ENCODE data around the gene IQGAP2. TPM values are rescaled to one million over a fixed set of nuclear protein-coding genes. Genes with fewer than 3 reads are reported as not detected.

Gene IQGAP2
- total RNA-seq, 6 donors from 2014 or later = 24.3 to 57.6 (median 28.9) TPM

DNA sequence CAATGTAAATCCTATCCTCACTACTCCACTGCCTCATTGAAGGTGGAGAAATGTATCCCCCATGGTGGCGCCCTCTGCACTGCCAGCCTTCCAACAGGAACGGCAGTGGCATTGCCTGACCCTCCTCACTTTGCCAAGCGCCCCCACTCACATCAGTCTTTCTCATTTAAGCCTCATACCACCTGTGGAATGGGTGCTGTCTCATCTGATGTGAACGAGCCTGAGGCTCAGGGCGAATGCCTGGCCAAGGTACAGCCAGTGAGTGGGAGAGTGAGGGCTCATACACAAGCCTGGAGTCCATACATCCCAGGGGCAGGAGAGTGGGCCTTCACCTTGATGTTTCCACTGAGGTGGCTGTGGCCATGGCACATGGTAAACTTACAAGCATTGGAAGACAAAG lies 209.9 kb downstream of the IQGAP2 start:
- Histone ChIP-seq H3K4me3 (no peak overlapping the region), H3K36me3 (no peaks in the 10 kb centered on the region), H3K27ac (no peak overlapping the region), H3K27me3 (no peaks in the 10 kb centered on the region), H3K4me1 (no peaks in the 10 kb centered on the region), H3K9me3 (no peaks in the 10 kb centered on the region)
- TF ChIP-seq, protein P1, sequence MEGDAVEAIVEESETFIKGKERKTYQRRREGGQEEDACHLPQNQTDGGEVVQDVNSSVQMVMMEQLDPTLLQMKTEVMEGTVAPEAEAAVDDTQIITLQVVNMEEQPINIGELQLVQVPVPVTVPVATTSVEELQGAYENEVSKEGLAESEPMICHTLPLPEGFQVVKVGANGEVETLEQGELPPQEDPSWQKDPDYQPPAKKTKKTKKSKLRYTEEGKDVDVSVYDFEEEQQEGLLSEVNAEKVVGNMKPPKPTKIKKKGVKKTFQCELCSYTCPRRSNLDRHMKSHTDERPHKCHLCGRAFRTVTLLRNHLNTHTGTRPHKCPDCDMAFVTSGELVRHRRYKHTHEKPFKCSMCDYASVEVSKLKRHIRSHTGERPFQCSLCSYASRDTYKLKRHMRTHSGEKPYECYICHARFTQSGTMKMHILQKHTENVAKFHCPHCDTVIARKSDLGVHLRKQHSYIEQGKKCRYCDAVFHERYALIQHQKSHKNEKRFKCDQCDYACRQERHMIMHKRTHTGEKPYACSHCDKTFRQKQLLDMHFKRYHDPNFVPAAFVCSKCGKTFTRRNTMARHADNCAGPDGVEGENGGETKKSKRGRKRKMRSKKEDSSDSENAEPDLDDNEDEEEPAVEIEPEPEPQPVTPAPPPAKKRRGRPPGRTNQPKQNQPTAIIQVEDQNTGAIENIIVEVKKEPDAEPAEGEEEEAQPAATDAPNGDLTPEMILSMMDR (IDR thresholded peaks at IDR 0.05) = no peak
- TF ChIP-seq POLR2A (IDR thresholded peaks at IDR 0.05) (no peak), EP300 (IDR thresholded peaks at IDR 0.05) (no peak), POLR2AphosphoS5 (IDR thresholded peaks at IDR 0.05) (no peak)
- DNase-seq = no peak
- WGBS, 2 donors = 75 to 86% methylated on average over 5 of the region's 5 CpGs
- ATAC-seq (ENCODE audit: low FRiP score in 2 of 2) = no peak

DNA sequence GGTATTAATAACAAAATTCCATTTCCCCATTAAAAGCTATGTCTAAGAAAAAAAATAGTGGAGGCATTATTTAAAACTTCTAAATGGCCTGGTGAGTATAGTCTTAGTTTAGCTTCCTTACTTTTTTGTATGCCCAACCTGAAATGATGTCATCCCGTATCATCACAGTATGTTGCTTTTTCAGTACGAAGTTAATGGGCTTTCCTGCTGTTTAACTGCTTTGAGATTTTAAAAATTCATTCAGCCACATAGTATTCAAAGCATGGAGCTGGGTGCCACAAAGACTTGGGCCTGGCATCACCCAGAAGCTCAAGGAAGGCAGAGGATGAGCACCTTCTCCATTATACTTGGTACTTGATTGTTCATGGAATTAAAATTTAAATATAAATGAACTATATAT lies 212.7 kb downstream of the IQGAP2 start:
- H3K36me3 ChIP-seq = no peaks in the 10 kb centered on the region

DNA sequence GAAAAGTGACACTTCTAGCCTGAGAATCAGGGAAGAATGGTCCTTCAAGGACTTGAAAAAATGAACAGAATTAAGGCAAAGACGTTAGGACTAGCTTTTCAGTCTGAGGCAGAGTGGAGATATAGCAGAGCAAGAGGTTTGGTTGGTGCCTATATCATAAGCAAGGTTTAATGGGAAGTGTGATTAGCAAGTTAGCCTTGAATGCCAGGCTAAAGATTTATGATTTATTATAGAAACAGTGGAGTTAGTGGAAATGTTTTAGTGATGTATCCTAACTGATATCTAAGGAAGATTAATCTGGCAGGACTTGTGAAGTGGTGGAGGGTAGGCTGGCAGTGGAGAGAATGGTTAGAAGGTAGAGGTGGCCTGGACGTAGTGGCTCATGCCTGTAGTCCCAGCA lies 213.1 kb downstream of the IQGAP2 start:
- WGBS, 2 donors = 88 to 90% methylated on average over 2 of the region's 2 CpGs

More for the DNA sequence above, 212.7 kb downstream of the IQGAP2 start:
- 83 to 92% methylated on average over 2 of the region's 2 CpGs for WGBS, 2 donors
- Histone ChIP-seq H3K27ac (no peak overlapping the region), H3K4me1 (no peaks in the 10 kb centered on the region), H3K27me3 (no peaks in the 10 kb centered on the region), H3K9me3 (no peaks in the 10 kb centered on the region), H3K4me3 (no peak overlapping the region)
- DNase-seq (no peak), ATAC-seq (ENCODE audit: low FRiP score in 2 of 2) (no peak)
- TF ChIP-seq POLR2A (IDR thresholded peaks at IDR 0.05) (no peak), EP300 (IDR thresholded peaks at IDR 0.05) (no peak)
- TF ChIP-seq, protein P1 (IDR thresholded peaks at IDR 0.05) = no peak

GRCh38 chr5:76617229-76617628 lies 214.1 kb downstream of the IQGAP2 start:
- Histone ChIP-seq H3K4me1 (no peaks in the 10 kb centered on the region), H3K36me3 (no peaks in the 10 kb centered on the region), H3K27ac (no peak overlapping the region), H3K9me3 (no peaks in the 10 kb centered on the region), H3K27me3 (no peaks in the 10 kb centered on the region), H3K4me3 (no peak overlapping the region)
- TF ChIP-seq POLR2AphosphoS5 (IDR thresholded peaks at IDR 0.05) (no peak), EP300 (IDR thresholded peaks at IDR 0.05) (no peak)
- no peak for ATAC-seq (ENCODE audit: low FRiP score in 2 of 2)
- DNase-seq = no peak
- WGBS, 2 donors = 90% methylated on average over 4 of the region's 4 CpGs

More for the DNA sequence above, 213.1 kb downstream of the IQGAP2 start:
- no peaks in the 10 kb centered on the region for H3K9me3 ChIP-seq
- TF ChIP-seq POLR2A (IDR thresholded peaks at IDR 0.05) = no peak
- TF ChIP-seq EP300 (IDR thresholded peaks at IDR 0.05) = no peak
- TF ChIP-seq POLR2AphosphoS5 (IDR thresholded peaks at IDR 0.05) = no peak
- TF ChIP-seq, protein P1 (IDR thresholded peaks at IDR 0.05) = no peak
- H3K27ac ChIP-seq = no peak overlapping the region
- no peaks in the 10 kb centered on the region for H3K4me1 ChIP-seq
- ATAC-seq (ENCODE audit: low FRiP score in 2 of 2) (no peak), DNase-seq (no peak)
- H3K4me3 ChIP-seq = no peak overlapping the region
- H3K27me3 ChIP-seq = no peaks in the 10 kb centered on the region
- H3K36me3 ChIP-seq = no peaks in the 10 kb centered on the region

GRCh38 chr5:76617675-76618074 lies 214.6 kb downstream of the IQGAP2 start:
- H3K27me3 ChIP-seq = no peaks in the 10 kb centered on the region
- H3K36me3 ChIP-seq = no peaks in the 10 kb centered on the region
- DNase-seq = no peak
- ATAC-seq (ENCODE audit: low FRiP score in 2 of 2) = no peak
- no peaks in the 10 kb centered on the region for H3K9me3 ChIP-seq
- no peaks in the 10 kb centered on the region for H3K4me1 ChIP-seq
- no peak overlapping the region for H3K27ac ChIP-seq
- TF ChIP-seq POLR2AphosphoS5 (IDR thresholded peaks at IDR 0.05) (no peak), EP300 (IDR thresholded peaks at IDR 0.05) (no peak), POLR2A (IDR thresholded peaks at IDR 0.05) (no peak)
- TF ChIP-seq, protein P1 (IDR thresholded peaks at IDR 0.05) = no peak
- 89 to 94% methylated on average over 4 of the region's 4 CpGs for WGBS, 2 donors
- no peak overlapping the region for H3K4me3 ChIP-seq
